Spleen (tissue), 11 donors: ENCODE measurements around the gene TTC24. TPM values are rescaled to one million over a fixed set of nuclear protein-coding genes. Genes with fewer than 3 reads are reported as not detected.
"Not testable (repeated sequence)": the region's sequence is repeated elsewhere in the genome, so short reads cannot be mapped to it uniquely, and the experiment has no call there.

ENCODE experiments used
- DNase-seq: peaks from one replicate; pipeline ENCODE4 v3.0.0-alpha.2; 2020
- H3K27ac ChIP-seq, 8 donors: fragments of 200-600 bp; sonication (generic) in 7 of 8; 1 replicate in 4 of 8; 2 replicates in 4 of 8; pipeline versions ENCODE4 v1.5.0 to v1.8.0; 2016 to 2021; ENCODE audit warnings: inconsistent platforms in 4 of 8, mild to moderate bottlenecking in 4 of 8, moderate library complexity in 1 of 8
- H3K27me3 ChIP-seq, 7 donors: fragments of 200-600 bp; sonication (generic) in 6 of 7; replicated peaks in 1 of 7; 1 replicate in 4 of 7; 2 replicates in 3 of 7; pipeline versions ENCODE4 v1.5.0 to v1.8.0; 2016 to 2021; ENCODE audit warnings: inconsistent platforms in 3 of 7, mild to moderate bottlenecking in 1 of 7
- H3K36me3 ChIP-seq, 6 donors: fragments of 200-600 bp; sonication (generic) in 5 of 6; 1 replicate in 4 of 6; 2 replicates in 2 of 6; pipeline versions ENCODE4 v1.5.0 to v1.8.0; 2016 to 2021; ENCODE audit warnings: inconsistent platforms in 2 of 6
- H3K4me1 ChIP-seq, 6 donors: fragments of 200-600 bp; sonication (generic) in 5 of 6; 1 replicate in 3 of 6; 2 replicates in 3 of 6; pipeline versions ENCODE4 v1.5.0 to v1.8.0; 2016 to 2021; ENCODE audit warnings: inconsistent platforms in 3 of 6
- H3K4me3 ChIP-seq, 8 donors: fragments of 200-600 bp; sonication (generic) in 7 of 8; 1 replicate in 4 of 8; 2 replicates in 4 of 8; pipeline versions ENCODE4 v1.5.0 to v1.8.0; 2016 to 2021; ENCODE audit warnings: inconsistent platforms in 4 of 8, mild to moderate bottlenecking in 4 of 8, moderate library complexity in 2 of 8
- H3K9me3 ChIP-seq, 8 donors: fragments of 200-600 bp; sonication (generic) in 7 of 8; 1 replicate in 4 of 8; 2 replicates in 4 of 8; pipeline versions ENCODE4 v1.5.0 to v1.8.0; 2016 to 2021; ENCODE audit warnings: inconsistent platforms in 4 of 8
- CTCF ChIP-seq, 11 experiments: fragments of 200-600 bp in 7 of 11; fragments of 450-650 bp in 4 of 11; sonication (generic) in 4 of 11; IDR thresholded peaks in 8 of 11; conservative IDR thresholded peaks in 3 of 11; 1 replicate in 7 of 11; 2 replicates in 4 of 11; pipeline versions ENCODE4 v1.4.0 to v1.8.0; 2016 to 2021; ENCODE audit warnings: antibody characterized with exemption in 11 of 11, inconsistent platforms in 4 of 11, mild to moderate bottlenecking in 1 of 11
- POLR2A ChIP-seq, 3 donors: fragments of 450-650 bp; IDR thresholded peaks; one replicate each; pipeline ENCODE4 v1.5.1; 2017; ENCODE audit warnings: antibody characterized with exemption in 3 of 3, mild to moderate bottlenecking in 1 of 3
- POLR2AphosphoS5 ChIP-seq, 3 donors: sonication (generic); formaldehyde crosslinking; IDR thresholded peaks; one replicate each; pipeline ENCODE4 v1.5.1; 2017; ENCODE audit warnings: antibody characterized with exemption in 3 of 3
- WGBS, 5 donors: extraction: QIAGEN DNeasy Blood & Tissue Kit in 3 of 5; methylation state at CpG; one replicate each; pipeline versions ENCODE4 v1.1.5 to v1.1.7; 2013 to 2018; 5-methylcytosine and 5-hydroxymethylcytosine counted together
- intact Hi-C: fragments of 100-400 bp; cut with DNase I; formaldehyde crosslinking; loops from one replicate; pipeline ENCODE4 v1.15.0; 2023; ENCODE audit warnings: low total_unique reads
- polyA plus RNA-seq, 3 donors: library from polyadenylated mRNA; stranded (reverse); fragments of 200-250 nt; gene quantifications; one replicate each; pipeline ENCODE4 v1.2.1, GENCODE V29; 2013
- total RNA-seq, 7 donors: library from RNA; depleted of rRNA in 3 of 7; stranded (reverse); fragments of >200 nt in 3 of 7; fragmentation: NEBNext Ultra II Directional in 4 of 7; extraction: Animal tissue kit (Norgen Biotek cat#: 25700) in 4 of 7; gene quantifications; one replicate each; pipeline versions ENCODE4 v1.1.0 to v1.2.1, GENCODE V29; 2016 to 2021
- donor health status: healthy with polysubstance abuse.
- donor health status: DM: no; HTN: no; CAD: no; lungs with moderate emphysema.
- donor health status: DM: no; HTN: no; CAD: no.
- donor health status: Bipolar disorder and iron deficiency.
- donor health status: healthy.
- donor health status: DM: no; HTN: no; CAD: no.
- donor health status: DM: yes; HTN: yes; CAD: no.

TTC24 gene
- total and polyA plus RNA-seq, 10 donors, result 2.3 to 6.4 (median 4.0) TPM

GRCh38 chr1:156629823-156630449 lies 50.4 kb downstream of the TTC24 start:
- TF ChIP-seq POLR2A (IDR thresholded peaks at IDR 0.05), result no peak
- TF ChIP-seq POLR2AphosphoS5 (IDR thresholded peaks at IDR 0.05), result no peak
- TF ChIP-seq CTCF (IDR thresholded peaks at IDR 0.05 in 8 of 11, conservative IDR thresholded peaks at IDR 0.05 in 3 of 11), result no peak

GRCh38 chr1:156631152-156631551 lies 51.6 kb downstream of the TTC24 start:
- H3K27me3 ChIP-seq, result peaks cover 0 to 96% (median 25%) of the 10 kb centered on the region in 7 donors

More at GRCh38 chr1:156629823-156630449, 50.4 kb downstream of the TTC24 start:
- Histone ChIP-seq H3K27ac (no peak overlapping the region), H3K4me3 (no peak overlapping the region), H3K4me1 (peaks cover 11 to 14% (median 12%) of the 10 kb centered on the region in 6 donors), H3K36me3 (no peaks in the 10 kb centered on the region), H3K27me3 (peaks cover 4 to 96% (median 35%) of the 10 kb centered on the region in 7 donors), H3K9me3 (no peaks in the 10 kb centered on the region)
- WGBS, 5 donors, result 68 to 75% (median 70%) methylated on average over 8 of the region's 8 CpGs
- intact Hi-C loops, result no loop called here
- DNase-seq, result no peak

GRCh38 chr1:156632355-156632754 lies 52.8 kb downstream of the TTC24 start:
- intact Hi-C loops, result no loop called here
- TF ChIP-seq CTCF (IDR thresholded peaks at IDR 0.05 in 8 of 11, conservative IDR thresholded peaks at IDR 0.05 in 3 of 11), result no peak
- TF ChIP-seq POLR2AphosphoS5 (IDR thresholded peaks at IDR 0.05), result no peak
- no peak for TF ChIP-seq POLR2A (IDR thresholded peaks at IDR 0.05)
- 54 to 74% (median 69%) methylated on average over 3 of the region's 3 CpGs for WGBS, 5 donors

More at GRCh38 chr1:156631152-156631551, 51.6 kb downstream of the TTC24 start:
- intact Hi-C loops, H3K36me3 ChIP-seq, DNase-seq, H3K4me3 ChIP-seq, H3K27ac ChIP-seq, H3K9me3 ChIP-seq, H3K4me1 ChIP-seq: not testable (repeated sequence)
- 51 to 62% (median 54%) methylated on average over 9 of the region's 9 CpGs for WGBS, 5 donors

More at GRCh38 chr1:156632355-156632754, 52.8 kb downstream of the TTC24 start:
- no peaks in the 10 kb centered on the region for H3K4me1 ChIP-seq
- peak; percentile 22 for DNase-seq
- H3K36me3 ChIP-seq, result no peaks in the 10 kb centered on the region
- H3K27me3 ChIP-seq, result peaks cover 0 to 96% (median 17%) of the 10 kb centered on the region in 7 donors
- H3K27ac ChIP-seq, result no peak overlapping the region
- H3K9me3 ChIP-seq, result no peaks in the 10 kb centered on the region
- no peak overlapping the region for H3K4me3 ChIP-seq

Other genes starting within 250 kb of the TTC24 start
- 100 to 1,000 TPM in 5 of 7 donors, 10 to 100 TPM in 2; 83.9 to 129 (median 104) TPM for gene CCT3, start 241.4 kb upstream of the TTC24 start, total RNA-seq
- gene CCT3, start 241.4 kb upstream of the TTC24 start, polyA plus RNA-seq, result 100 to 1,000 TPM in 2 of 3 donors, 10 to 100 TPM in 1; 73.7 to 113 (median 106) TPM
- gene TSACC, start 241.2 kb upstream of the TTC24 start, total RNA-seq, result not detected
- 1 to 10 TPM in 2 of 3 donors, under 1 TPM in 1; 0.41 to 1.4 (median 1.3) TPM for gene TSACC, start 241.2 kb upstream of the TTC24 start, polyA plus RNA-seq
- 1 to 10 TPM in 1 of 7 donors, under 1 TPM in 1, not detected in 5; 0.67 to 1.4 TPM for gene RHBG, start 210.5 kb upstream of the TTC24 start, total RNA-seq
- gene RHBG, start 210.5 kb upstream of the TTC24 start, polyA plus RNA-seq, result under 1 TPM; 0.05 to 0.38 (median 0.13) TPM
- gene MEF2D, start 78.9 kb upstream of the TTC24 start, total RNA-seq, result 100 to 1,000 TPM in 1 of 7 donors, 10 to 100 TPM in 6; 56.0 to 103 (median 71.4) TPM
- gene MEF2D, start 78.9 kb upstream of the TTC24 start, polyA plus RNA-seq, result 10 to 100 TPM in 1 of 3 donors, 1 to 10 TPM in 2; 7.4 to 22.5 (median 7.6) TPM
- 1 to 10 TPM in 3 of 7 donors, under 1 TPM in 4; 0.43 to 2.2 (median 0.86) TPM for gene IQGAP3, start 7.2 kb upstream of the TTC24 start, total RNA-seq
- gene IQGAP3, start 7.2 kb upstream of the TTC24 start, polyA plus RNA-seq, result under 1 TPM; 0.24 to 0.47 (median 0.35) TPM
- 10 to 100 TPM; 34.7 to 50.5 (median 48.3) TPM for gene NAXE, start 12.1 kb downstream of the TTC24 start, total RNA-seq
- 10 to 100 TPM; 48.1 to 74.7 (median 54.8) TPM for gene NAXE, start 12.1 kb downstream of the TTC24 start, polyA plus RNA-seq
- 10 to 100 TPM; 14.9 to 49.6 (median 26.2) TPM for gene GPATCH4, start 21.8 kb downstream of the TTC24 start, total RNA-seq
- 10 to 100 TPM; 12.3 to 25.4 (median 13.8) TPM for gene GPATCH4, start 21.8 kb downstream of the TTC24 start, polyA plus RNA-seq
- gene HAPLN2, start 39.7 kb downstream of the TTC24 start, total RNA-seq, result 1 to 10 TPM in 1 of 7 donors, under 1 TPM in 2, not detected in 4; 0.20 to 1.1 (median 0.46) TPM
- gene HAPLN2, start 39.7 kb downstream of the TTC24 start, polyA plus RNA-seq, result under 1 TPM; 0.22 to 0.80 (median 0.27) TPM
- not detected for gene BCAN, start 62.4 kb downstream of the TTC24 start, total RNA-seq
- under 1 TPM in 2 of 3 donors, not detected in 1; 0.10 to 0.11 TPM for gene BCAN, start 62.4 kb downstream of the TTC24 start, polyA plus RNA-seq
- 100 to 1,000 TPM in 2 of 7 donors, 10 to 100 TPM in 5; 36.0 to 146 (median 58.3) TPM for gene NES, start 97.7 kb downstream of the TTC24 start, total RNA-seq
- gene NES, start 97.7 kb downstream of the TTC24 start, polyA plus RNA-seq, result 10 to 100 TPM in 1 of 3 donors, 1 to 10 TPM in 2; 4.3 to 39.5 (median 6.7) TPM
- 10 to 100 TPM in 1 of 7 donors, 1 to 10 TPM in 6; 1.2 to 13.1 (median 3.8) TPM for gene CRABP2, start 125.9 kb downstream of the TTC24 start, total RNA-seq
- 1 to 10 TPM; 1.2 to 5.3 (median 1.8) TPM for gene CRABP2, start 125.9 kb downstream of the TTC24 start, polyA plus RNA-seq
- gene METTL25B, start 148.7 kb downstream of the TTC24 start, total RNA-seq, result 10 to 100 TPM; 23.2 to 41.1 (median 32.4) TPM
- gene METTL25B, start 148.7 kb downstream of the TTC24 start, polyA plus RNA-seq, result 10 to 100 TPM; 33.0 to 43.8 (median 42.9) TPM
- 10 to 100 TPM; 24.0 to 46.7 (median 33.8) TPM for gene ISG20L2, start 149.0 kb downstream of the TTC24 start, total RNA-seq
- 10 to 100 TPM in 1 of 3 donors, 1 to 10 TPM in 2; 6.6 to 14.4 (median 9.8) TPM for gene ISG20L2, start 149.0 kb downstream of the TTC24 start, polyA plus RNA-seq
- 10 to 100 TPM; 15.2 to 45.3 (median 37.3) TPM for gene MRPL24, start 161.4 kb downstream of the TTC24 start, total RNA-seq
- gene MRPL24, start 161.4 kb downstream of the TTC24 start, polyA plus RNA-seq, result 10 to 100 TPM; 64.8 to 83.5 (median 82.8) TPM
- gene HDGF, start 172.0 kb downstream of the TTC24 start, total RNA-seq, result 100 to 1,000 TPM in 4 of 7 donors, 10 to 100 TPM in 3; 80.9 to 143 (median 110) TPM
- 100 to 1,000 TPM in 1 of 3 donors, 10 to 100 TPM in 2; 48.8 to 100 (median 66.0) TPM for gene HDGF, start 172.0 kb downstream of the TTC24 start, polyA plus RNA-seq
- 10 to 100 TPM; 45.4 to 64.6 (median 57.9) TPM for gene PRCC, start 187.8 kb downstream of the TTC24 start, total RNA-seq
- 10 to 100 TPM; 39.1 to 55.9 (median 52.5) TPM for gene PRCC, start 187.8 kb downstream of the TTC24 start, polyA plus RNA-seq
- gene SH2D2A, start 237.1 kb downstream of the TTC24 start, total RNA-seq, result 10 to 100 TPM; 10.4 to 22.1 (median 15.1) TPM
- gene SH2D2A, start 237.1 kb downstream of the TTC24 start, polyA plus RNA-seq, result 1 to 10 TPM; 3.6 to 5.6 (median 5.2) TPM